ENCODE results near the gene DUS2. TPM values are rescaled to one million over a fixed set of nuclear protein-coding genes. Genes with fewer than 3 reads are reported as not detected.

Gene DUS2
- total RNA-seq, 1 donor from 2014 or later = 15.1 TPM

DNA sequence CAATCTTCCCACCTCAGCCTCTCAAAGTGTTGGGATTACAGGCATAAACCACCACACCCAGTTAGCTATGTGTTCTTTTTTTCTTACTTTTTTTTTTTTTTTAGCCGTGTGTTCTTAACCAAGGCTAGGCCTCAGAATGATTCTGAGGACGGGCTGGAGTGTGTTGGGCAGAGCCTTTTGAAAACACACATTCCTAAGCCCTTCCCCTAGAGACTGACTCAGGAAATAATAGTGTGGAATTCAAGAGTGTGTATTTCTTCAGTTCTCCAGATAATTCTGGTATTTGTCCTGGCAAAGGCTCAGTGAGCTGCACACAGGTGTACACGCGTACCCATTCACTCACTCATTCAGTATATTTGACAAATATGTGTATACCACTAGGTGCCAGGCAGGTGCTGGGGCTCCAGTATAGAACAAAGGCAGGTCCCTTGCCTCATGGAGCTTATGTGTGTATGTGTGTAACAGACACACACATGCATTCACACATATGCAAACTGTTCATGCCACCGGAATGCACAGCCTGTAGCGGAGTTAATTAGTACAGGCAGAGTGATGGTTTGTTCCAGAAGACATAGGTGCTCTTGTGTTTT lies 42.7 kb downstream of the DUS2 start:
- Histone ChIP-seq H3K4me1 (ENCODE audit: control insufficient read depth in 3 of 3, insufficient read depth in 3 of 3, low read length in 3 of 3) (peaks cover 45 to 57% (median 56%) of the 10 kb centered on the region in 3 donors), H3K36me3 (ENCODE audit: control insufficient read depth in 3 of 3, insufficient read depth in 3 of 3, low read length in 3 of 3) (peaks cover 0 to 9% (median 5%) of the 10 kb centered on the region in 3 donors), H3K9ac (ENCODE audit: low read depth in 1 of 3, low read length in 3 of 3) (peak overlapping the region in 2 of 3 donors; percentile 0 to 26), H3K9me3 (ENCODE audit: control insufficient read depth in 3 of 3, low read length in 3 of 3) (no peaks in the 10 kb centered on the region), H3K4me3 (ENCODE audit: low read length in 3 of 3) (no peak overlapping the region), H3K27me3 (ENCODE audit: control insufficient read depth in 3 of 3, insufficient read depth in 3 of 3, low read length in 3 of 3) (no peaks in the 10 kb centered on the region), H3K27ac (ENCODE audit: low read depth, low read length) (peak overlapping the region; percentile 85)

DNA sequence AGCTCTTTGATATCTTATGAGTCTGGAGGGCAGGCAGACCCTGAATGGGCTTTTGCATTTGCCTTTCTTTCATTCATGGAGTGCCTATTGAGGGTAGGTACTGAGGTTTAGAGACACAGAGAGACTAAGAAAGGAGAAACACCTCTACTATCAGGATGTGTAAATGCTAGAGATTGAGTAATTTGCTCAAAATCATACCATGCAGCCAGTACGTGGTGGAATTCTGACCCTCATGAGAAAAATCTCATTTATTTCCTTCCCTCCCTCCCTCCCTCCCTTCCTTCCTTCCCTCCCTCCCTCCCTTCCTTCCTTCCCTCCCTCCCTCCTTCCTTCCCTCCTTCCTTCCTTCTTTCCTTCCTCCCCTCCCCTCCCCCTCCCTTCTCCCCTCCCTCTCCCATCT lies 43.7 kb downstream of the DUS2 start:
- no peak overlapping the region for H3K9ac ChIP-seq (ENCODE audit: low read depth in 1 of 3, low read length in 3 of 3)
- no peaks in the 10 kb centered on the region for H3K27me3 ChIP-seq (ENCODE audit: control insufficient read depth in 3 of 3, insufficient read depth in 3 of 3, low read length in 3 of 3)
- H3K4me3 ChIP-seq (ENCODE audit: low read length in 3 of 3) = no peak overlapping the region
- peaks cover 3 to 9% (median 7%) of the 10 kb centered on the region in 3 donors for H3K36me3 ChIP-seq (ENCODE audit: control insufficient read depth in 3 of 3, insufficient read depth in 3 of 3, low read length in 3 of 3)
- no peaks in the 10 kb centered on the region for H3K9me3 ChIP-seq (ENCODE audit: control insufficient read depth in 3 of 3, low read length in 3 of 3)
- H3K27ac ChIP-seq (ENCODE audit: low read depth, low read length) = peak overlapping the region; percentile 85
- peaks cover 55 to 65% (median 62%) of the 10 kb centered on the region in 3 donors for H3K4me1 ChIP-seq (ENCODE audit: control insufficient read depth in 3 of 3, insufficient read depth in 3 of 3, low read length in 3 of 3)

DNA sequence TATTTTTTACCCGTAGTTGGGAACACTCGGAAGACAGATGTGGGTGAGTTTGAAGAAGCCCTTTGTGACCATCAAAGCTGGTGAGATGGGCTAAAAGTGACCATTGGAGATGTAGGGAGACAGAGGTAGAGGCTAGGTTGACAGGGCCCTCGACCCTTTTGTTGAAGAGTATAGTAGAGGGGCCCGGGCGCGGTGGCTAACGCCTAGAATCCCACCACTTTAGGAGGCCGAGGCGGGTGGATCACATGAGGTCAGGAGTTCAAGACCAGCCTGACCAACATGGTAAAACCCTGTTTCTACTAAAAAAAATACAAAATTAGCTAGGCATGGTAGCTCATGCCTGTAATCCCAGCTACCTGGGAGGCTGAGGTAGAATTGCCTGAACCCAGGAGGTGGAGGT lies 45.8 kb downstream of the DUS2 start:
- H3K9ac ChIP-seq (ENCODE audit: low read depth in 1 of 3, low read length in 3 of 3) = peak overlapping the region in 1 of 3 donors; percentile 74
- no peaks in the 10 kb centered on the region for H3K27me3 ChIP-seq (ENCODE audit: control insufficient read depth in 3 of 3, insufficient read depth in 3 of 3, low read length in 3 of 3)
- H3K4me3 ChIP-seq (ENCODE audit: low read length in 3 of 3) = peak overlapping the region in 2 of 3 donors; percentile 28 to 58
- peaks cover 5 to 17% (median 6%) of the 10 kb centered on the region in 3 donors for H3K36me3 ChIP-seq (ENCODE audit: control insufficient read depth in 3 of 3, insufficient read depth in 3 of 3, low read length in 3 of 3)
- H3K27ac ChIP-seq (ENCODE audit: low read depth, low read length) = peak overlapping the region; percentile 77
- peaks cover 66 to 79% (median 73%) of the 10 kb centered on the region in 3 donors for H3K4me1 ChIP-seq (ENCODE audit: control insufficient read depth in 3 of 3, insufficient read depth in 3 of 3, low read length in 3 of 3)
- no peaks in the 10 kb centered on the region for H3K9me3 ChIP-seq (ENCODE audit: control insufficient read depth in 3 of 3, low read length in 3 of 3)

DNA sequence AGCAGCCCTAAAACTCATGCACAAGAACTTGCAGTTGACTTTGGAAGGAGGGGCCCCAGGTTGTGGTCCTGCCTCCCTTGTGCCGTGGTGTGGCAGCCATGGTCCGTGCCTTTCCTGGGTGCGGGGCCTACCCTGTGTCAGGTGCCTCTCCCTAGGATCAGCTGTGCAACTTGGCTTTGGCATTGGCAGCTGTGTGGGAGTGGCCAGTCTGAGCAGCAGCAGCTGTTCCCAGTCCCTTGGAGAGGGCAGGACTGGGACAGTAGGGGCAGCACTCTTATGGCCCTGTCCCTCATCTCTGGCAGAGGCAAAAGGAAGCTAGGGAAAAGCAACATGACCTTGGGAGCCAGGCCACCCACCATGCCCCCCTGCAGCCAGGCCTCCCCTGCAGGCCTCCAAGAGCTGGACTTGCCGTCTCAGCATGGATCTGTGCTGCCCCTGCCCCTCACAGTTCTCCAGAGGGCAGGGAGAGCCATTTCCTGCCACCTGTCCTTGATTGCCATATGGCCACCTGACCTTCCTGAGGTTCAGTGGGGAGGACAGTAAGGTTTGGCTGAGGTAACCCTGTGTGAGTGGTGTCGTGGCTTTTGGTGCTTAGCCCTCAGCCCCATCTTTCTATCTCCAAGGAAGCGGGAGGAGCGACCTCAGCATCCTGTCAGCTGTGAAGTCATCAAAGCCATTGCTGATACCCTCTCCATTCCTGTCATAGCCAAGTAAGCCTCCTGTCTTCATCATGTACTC lies 46.6 kb downstream of the DUS2 start:
- peak overlapping the region; percentile 77 for H3K27ac ChIP-seq (ENCODE audit: low read depth, low read length)
- H3K9ac ChIP-seq (ENCODE audit: low read depth in 1 of 3, low read length in 3 of 3) = peak overlapping the region; percentile 36 to 74 (median 54)
- peaks cover 9 to 21% (median 12%) of the 10 kb centered on the region in 3 donors for H3K36me3 ChIP-seq (ENCODE audit: control insufficient read depth in 3 of 3, insufficient read depth in 3 of 3, low read length in 3 of 3)
- no peaks in the 10 kb centered on the region for H3K27me3 ChIP-seq (ENCODE audit: control insufficient read depth in 3 of 3, insufficient read depth in 3 of 3, low read length in 3 of 3)
- peaks cover 61 to 79% (median 68%) of the 10 kb centered on the region in 3 donors for H3K4me1 ChIP-seq (ENCODE audit: control insufficient read depth in 3 of 3, insufficient read depth in 3 of 3, low read length in 3 of 3)
- H3K9me3 ChIP-seq (ENCODE audit: control insufficient read depth in 3 of 3, low read length in 3 of 3) = no peaks in the 10 kb centered on the region
- H3K4me3 ChIP-seq (ENCODE audit: low read length in 3 of 3) = peak overlapping the region; percentile 52 to 58 (median 56)

DNA sequence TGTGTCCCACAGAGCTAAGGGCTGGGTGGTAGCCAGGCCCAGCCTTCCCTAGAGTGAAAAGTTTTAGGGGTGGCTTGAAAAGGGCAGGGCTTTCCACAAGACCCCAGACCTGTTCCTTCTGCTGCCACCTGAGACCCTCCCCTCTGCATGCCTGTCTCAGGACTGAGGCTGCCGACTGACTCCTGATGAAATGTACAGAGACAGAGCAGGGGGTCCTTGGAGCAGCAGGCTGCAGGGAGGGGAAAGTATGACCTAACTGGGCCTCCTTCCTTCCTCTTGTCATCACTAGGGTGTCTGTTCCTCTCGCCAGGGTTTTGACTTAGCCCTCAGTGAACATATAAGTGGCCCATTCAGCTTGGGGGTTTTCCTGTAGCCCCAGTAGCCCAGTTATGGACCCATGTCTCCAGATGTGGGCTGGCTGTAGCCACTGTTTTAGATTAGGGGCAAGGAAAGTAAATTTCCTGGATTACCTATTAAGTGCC lies 47.2 kb downstream of the DUS2 start:
- Histone ChIP-seq H3K27me3 (ENCODE audit: control insufficient read depth in 3 of 3, insufficient read depth in 3 of 3, low read length in 3 of 3) (no peaks in the 10 kb centered on the region), H3K36me3 (ENCODE audit: control insufficient read depth in 3 of 3, insufficient read depth in 3 of 3, low read length in 3 of 3) (peaks cover 12 to 21% (median 14%) of the 10 kb centered on the region in 3 donors), H3K4me3 (ENCODE audit: low read length in 3 of 3) (peak overlapping the region in 2 of 3 donors; percentile 52 to 56), H3K27ac (ENCODE audit: low read depth, low read length) (peak overlapping the region; percentile 77), H3K4me1 (ENCODE audit: control insufficient read depth in 3 of 3, insufficient read depth in 3 of 3, low read length in 3 of 3) (peaks cover 60 to 79% (median 65%) of the 10 kb centered on the region in 3 donors), H3K9ac (ENCODE audit: low read depth in 1 of 3, low read length in 3 of 3) (peak overlapping the region in 1 of 3 donors; percentile 64), H3K9me3 (ENCODE audit: control insufficient read depth in 3 of 3, low read length in 3 of 3) (no peaks in the 10 kb centered on the region)

DNA sequence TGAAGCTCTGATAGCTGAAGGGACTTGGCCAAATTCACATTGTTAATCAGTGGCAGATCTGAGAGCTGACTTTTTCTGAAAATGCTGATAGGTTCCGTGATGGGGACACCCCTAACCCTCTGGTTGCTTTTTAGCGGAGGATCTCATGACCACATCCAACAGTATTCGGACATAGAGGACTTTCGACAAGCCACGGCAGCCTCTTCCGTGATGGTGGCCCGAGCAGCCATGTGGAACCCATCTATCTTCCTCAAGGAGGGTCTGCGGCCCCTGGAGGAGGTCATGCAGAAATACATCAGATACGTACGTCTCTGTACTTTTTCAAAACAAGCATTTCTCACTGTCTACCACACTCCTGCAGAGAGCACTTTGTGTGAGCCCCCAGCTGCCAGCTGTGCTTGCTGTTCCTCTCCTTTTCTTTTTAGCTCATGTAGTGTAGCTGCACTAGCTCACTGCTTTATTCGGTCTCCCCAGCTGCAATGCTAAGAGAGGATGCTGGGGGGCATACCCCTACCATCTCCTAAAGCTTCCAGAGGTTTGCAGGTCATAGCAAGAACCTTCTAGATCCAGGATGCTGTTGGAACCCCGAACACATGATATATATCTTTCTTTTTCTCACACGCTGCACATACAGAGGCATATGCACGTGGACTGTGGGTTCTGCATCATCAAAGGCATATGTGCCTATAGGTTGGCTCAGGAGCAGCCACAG lies 47.9 kb downstream of the DUS2 start:
- Histone ChIP-seq H3K36me3 (ENCODE audit: control insufficient read depth in 3 of 3, insufficient read depth in 3 of 3, low read length in 3 of 3) (peaks cover 15 to 21% (median 16%) of the 10 kb centered on the region in 3 donors), H3K27me3 (ENCODE audit: control insufficient read depth in 3 of 3, insufficient read depth in 3 of 3, low read length in 3 of 3) (no peaks in the 10 kb centered on the region), H3K4me3 (ENCODE audit: low read length in 3 of 3) (no peak overlapping the region), H3K9ac (ENCODE audit: low read depth in 1 of 3, low read length in 3 of 3) (no peak overlapping the region), H3K9me3 (ENCODE audit: control insufficient read depth in 3 of 3, low read length in 3 of 3) (no peaks in the 10 kb centered on the region), H3K4me1 (ENCODE audit: control insufficient read depth in 3 of 3, insufficient read depth in 3 of 3, low read length in 3 of 3) (peaks cover 60 to 79% (median 63%) of the 10 kb centered on the region in 3 donors), H3K27ac (ENCODE audit: low read depth, low read length) (peak overlapping the region; percentile 77)

DNA sequence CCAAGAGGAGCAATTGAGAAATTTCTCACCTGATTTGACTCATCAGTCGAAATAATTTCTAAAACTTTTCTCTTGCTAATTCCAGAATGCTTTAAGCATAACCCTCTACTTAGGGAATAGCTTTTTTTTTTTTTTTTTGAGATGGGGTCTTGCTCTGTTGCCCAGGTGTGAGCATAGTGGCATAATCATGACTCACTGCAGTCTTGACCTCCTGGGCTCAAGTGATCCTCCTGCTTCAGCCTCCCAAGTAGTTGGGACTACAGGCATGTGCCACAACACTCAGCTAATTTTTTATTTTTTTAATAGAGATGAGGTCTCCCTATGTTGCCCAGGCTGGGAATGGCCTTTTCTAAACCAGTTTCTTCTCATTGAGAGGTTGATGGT lies 48.4 kb downstream of the DUS2 start:
- Histone ChIP-seq H3K4me3 (ENCODE audit: low read length in 3 of 3) (no peak overlapping the region), H3K9me3 (ENCODE audit: control insufficient read depth in 3 of 3, low read length in 3 of 3) (no peaks in the 10 kb centered on the region), H3K27ac (ENCODE audit: low read depth, low read length) (peak overlapping the region; percentile 78), H3K36me3 (ENCODE audit: control insufficient read depth in 3 of 3, insufficient read depth in 3 of 3, low read length in 3 of 3) (peaks cover 16 to 21% (median 19%) of the 10 kb centered on the region in 3 donors), H3K9ac (ENCODE audit: low read depth in 1 of 3, low read length in 3 of 3) (no peak overlapping the region), H3K4me1 (ENCODE audit: control insufficient read depth in 3 of 3, insufficient read depth in 3 of 3, low read length in 3 of 3) (peaks cover 57 to 79% (median 61%) of the 10 kb centered on the region in 3 donors), H3K27me3 (ENCODE audit: control insufficient read depth in 3 of 3, insufficient read depth in 3 of 3, low read length in 3 of 3) (no peaks in the 10 kb centered on the region)

DNA sequence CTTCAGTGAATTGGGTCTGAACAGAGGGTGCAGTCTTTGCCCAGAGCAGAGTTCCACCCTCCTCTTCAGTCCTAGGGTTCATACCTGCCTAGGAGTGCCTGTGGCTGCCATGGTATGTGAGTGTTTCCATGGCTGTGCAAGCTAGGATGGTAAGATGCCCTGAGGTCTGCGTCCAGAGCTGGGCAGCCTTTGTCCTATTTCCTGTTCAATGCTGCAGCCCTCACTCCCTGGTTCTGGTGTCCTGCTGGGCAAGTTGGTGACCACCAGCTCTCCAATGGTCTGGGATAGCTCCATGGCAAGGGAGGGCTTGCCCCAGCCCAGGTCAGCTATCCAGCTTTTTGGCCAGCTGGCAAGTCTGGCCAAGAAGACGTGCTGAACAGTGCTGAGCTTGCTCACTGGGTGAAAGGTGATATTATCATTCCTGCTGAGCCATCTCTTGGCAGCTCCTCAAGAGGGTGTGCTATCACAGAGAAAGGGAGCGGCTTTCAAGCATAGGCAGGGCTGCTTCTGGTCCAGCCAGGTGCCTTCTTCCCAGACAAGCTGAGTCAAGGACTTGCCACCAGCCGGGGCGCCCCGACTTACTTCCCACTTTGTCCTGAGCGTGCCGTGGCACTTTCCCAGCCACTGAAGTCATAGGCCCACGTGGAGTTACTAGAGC lies 49.1 kb downstream of the DUS2 start:
- H3K9ac ChIP-seq (ENCODE audit: low read depth in 1 of 3, low read length in 3 of 3) = peak overlapping the region; percentile 8 to 42 (median 40)
- H3K36me3 ChIP-seq (ENCODE audit: control insufficient read depth in 3 of 3, insufficient read depth in 3 of 3, low read length in 3 of 3) = peaks cover 16 to 21% (median 19%) of the 10 kb centered on the region in 3 donors
- H3K4me1 ChIP-seq (ENCODE audit: control insufficient read depth in 3 of 3, insufficient read depth in 3 of 3, low read length in 3 of 3) = peaks cover 56 to 79% (median 63%) of the 10 kb centered on the region in 3 donors
- no peaks in the 10 kb centered on the region for H3K9me3 ChIP-seq (ENCODE audit: control insufficient read depth in 3 of 3, low read length in 3 of 3)
- peak overlapping the region; percentile 78 for H3K27ac ChIP-seq (ENCODE audit: low read depth, low read length)
- H3K4me3 ChIP-seq (ENCODE audit: low read length in 3 of 3) = peak overlapping the region; percentile 31 to 45 (median 41)
- no peaks in the 10 kb centered on the region for H3K27me3 ChIP-seq (ENCODE audit: control insufficient read depth in 3 of 3, insufficient read depth in 3 of 3, low read length in 3 of 3)

DNA sequence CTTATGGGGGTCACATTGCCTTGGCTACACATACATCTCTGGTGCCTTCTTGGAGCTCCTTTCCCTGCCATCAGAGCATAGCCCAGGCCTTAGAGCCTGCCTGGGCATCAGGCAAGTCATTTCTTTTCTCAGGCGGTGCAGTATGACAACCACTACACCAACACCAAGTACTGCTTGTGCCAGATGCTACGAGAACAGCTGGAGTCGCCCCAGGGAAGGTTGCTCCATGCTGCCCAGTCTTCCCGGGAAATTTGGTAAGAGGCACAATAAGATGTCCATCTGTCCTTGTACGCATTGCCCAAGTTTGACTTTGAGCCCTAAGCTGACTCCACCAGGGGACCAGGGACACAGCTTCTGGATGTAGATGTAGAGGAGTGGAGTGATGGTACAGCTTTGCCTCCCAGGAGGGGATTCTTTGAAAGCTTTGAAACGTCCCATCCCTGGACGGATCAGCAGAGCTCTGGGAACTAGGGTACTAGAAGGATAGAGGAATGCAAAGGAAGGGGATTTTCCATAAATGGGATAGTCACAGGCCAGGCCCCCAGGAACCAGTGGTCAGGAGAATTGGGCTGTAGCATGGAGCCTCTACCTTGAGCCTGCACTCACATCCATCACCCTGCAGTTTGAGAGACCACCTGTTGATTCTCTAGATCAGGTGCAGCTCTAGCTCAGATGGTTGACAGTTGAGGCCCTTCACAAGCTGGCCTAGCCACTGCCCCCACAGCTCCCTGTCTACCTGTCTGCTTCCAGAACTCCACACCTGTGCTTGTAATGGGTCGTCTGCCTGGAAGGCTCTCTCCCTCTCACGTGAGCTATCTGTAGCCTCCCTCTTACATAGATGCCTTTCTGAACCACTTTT lies 51.0 kb downstream of the DUS2 start:
- Histone ChIP-seq H3K36me3 (ENCODE audit: control insufficient read depth in 3 of 3, insufficient read depth in 3 of 3, low read length in 3 of 3) (peaks cover 21% of the 10 kb centered on the region in 3 donors), H3K27me3 (ENCODE audit: control insufficient read depth in 3 of 3, insufficient read depth in 3 of 3, low read length in 3 of 3) (no peaks in the 10 kb centered on the region), H3K9me3 (ENCODE audit: control insufficient read depth in 3 of 3, low read length in 3 of 3) (no peaks in the 10 kb centered on the region), H3K27ac (ENCODE audit: low read depth, low read length) (no peak overlapping the region), H3K4me3 (ENCODE audit: low read length in 3 of 3) (no peak overlapping the region), H3K4me1 (ENCODE audit: control insufficient read depth in 3 of 3, insufficient read depth in 3 of 3, low read length in 3 of 3) (peaks cover 49 to 79% (median 63%) of the 10 kb centered on the region in 3 donors), H3K9ac (ENCODE audit: low read depth in 1 of 3, low read length in 3 of 3) (no peak overlapping the region)

All from skeletal muscle tissue (tissue), 4 donors.